GM12878 (cell line): ENCODE measurements around the gene CD63. TPM values are rescaled to one million over a fixed set of nuclear protein-coding genes. Genes with fewer than 3 reads are reported as not detected.

Source experiments
- ATAC-seq: fragments of 200-7000 bp; cut with Tn5 transposase; 3 replicates; pipeline ENCODE4 v1.9.1; 2020; ENCODE audit warnings: mild to moderate bottlenecking, moderate library complexity
- BruUV-seq: library from RNA; stranded (reverse); fragments of 400-500 nt; replicated peaks from 2 replicates; lab custom pipeline; 2021; lab: Mats Ljungman, UMichigan
- CTCF ChIA-PET: fragments of 300-600 bp; sonication (Branson Sonifier 250); formaldehyde crosslinking; extraction: SDS; loops from one replicate; lab custom pipeline; 2021; ENCODE audit warnings: inconsistent platforms; lab: Yijun Ruan, JAX
- POLR2A ChIA-PET: fragments of 350-600 bp; formaldehyde crosslinking; extraction: SDS; loops from one replicate; lab custom pipeline; 2021; ENCODE audit warnings: inconsistent platforms; lab: Charles Lee
- RAD21 ChIA-PET: fragments of 300-600 bp; sonication (Branson Sonifier 250); formaldehyde crosslinking; loops from one replicate; lab custom pipeline; 2023; ENCODE audit warnings: antibody characterized with exemption; ENCODE audit not compliant: unreplicated experiment; lab: Charles Lee
- SMC1A ChIA-PET: fragments of 300-600 bp; sonication (Branson Sonifier 250); formaldehyde crosslinking; loops from one replicate; lab custom pipeline; 2023; ENCODE audit not compliant: unreplicated experiment, uncharacterized antibody; lab: Charles Lee
- DNase-seq: peaks from one replicate; pipeline ENCODE4 v3.0.0-alpha.2; 2011; ENCODE audit warnings: low read depth, low spot score
- FAIRE-seq: peaks from 3 replicates; lab custom pipeline; 2011; peaks lifted over from hg19 to GRCh38; lab: Jason Lieb, UNC
- H2AFZ ChIP-seq: 2 replicates; pipeline ENCODE4 v1.6.0; 2011; ENCODE audit warnings: low read depth, low read length, control low read depth; ENCODE audit not compliant: control insufficient read depth
- H3K27ac ChIP-seq: 2 replicates; pipeline ENCODE4 v1.5.1; 2011; ENCODE audit warnings: control low read depth; ENCODE audit not compliant: control insufficient read depth, insufficient read depth
- H3K27me3 ChIP-seq, 2 experiments: replicated peaks in 1 of 2; 2 replicates each; pipeline versions ENCODE4 v1.6.0 to v1.6.1; 2011; ENCODE audit warnings: low read length in 1 of 2; ENCODE audit not compliant: control insufficient read depth in 2 of 2, insufficient read depth in 2 of 2
- H3K36me3 ChIP-seq, 2 experiments: 2 replicates each; pipeline ENCODE4 v1.5.1; 2011; ENCODE audit warnings: low read length in 1 of 2; ENCODE audit not compliant: control insufficient read depth in 2 of 2, insufficient read depth in 2 of 2
- H3K4me1 ChIP-seq: 2 replicates; pipeline ENCODE4 v1.6.1; 2011; ENCODE audit warnings: mild to moderate bottlenecking, low read length, moderate library complexity, mixed read lengths; ENCODE audit not compliant: control insufficient read depth, insufficient read depth
- H3K4me2 ChIP-seq: 2 replicates; pipeline ENCODE4 v1.6.0; 2011; ENCODE audit warnings: control low read depth; ENCODE audit not compliant: control insufficient read depth, insufficient read depth
- H3K4me3 ChIP-seq: fragments of 200-600 bp; sonication (generic); 2 replicates; pipeline ENCODE4 v1.5.1; 2016
- H3K79me2 ChIP-seq: 2 replicates; pipeline ENCODE4 v1.6.0; 2011; ENCODE audit warnings: low read length; ENCODE audit not compliant: control insufficient read depth, insufficient read depth
- H3K9ac ChIP-seq: 2 replicates; pipeline ENCODE4 v1.8.0; 2011; ENCODE audit warnings: low read length, control low read depth, mixed read lengths; ENCODE audit not compliant: control insufficient read depth, insufficient read depth
- H3K9me3 ChIP-seq: replicated peaks from 3 replicates; pipeline ENCODE4 v1.5.1; 2011; ENCODE audit warnings: mild to moderate bottlenecking, low read length; ENCODE audit not compliant: control insufficient read depth, insufficient read depth
- H4K20me1 ChIP-seq: 2 replicates; pipeline ENCODE4 v1.6.0; 2011; ENCODE audit not compliant: control insufficient read depth, insufficient read depth
- ASH2L ChIP-seq: fragments of 300-600, 200-600 bp; sonication (generic); IDR thresholded peaks from 2 replicates; pipeline ENCODE4 v1.6.1; 2017; ENCODE audit warnings: low read depth, mild to moderate bottlenecking, borderline replicate concordance
- CBFB ChIP-seq: IDR thresholded peaks from 2 replicates; pipeline ENCODE4 v1.6.1; 2016; ENCODE audit warnings: antibody characterized with exemption, low read depth
- HDAC2 ChIP-seq: fragments of 200-600 bp; sonication (generic); IDR thresholded peaks from 2 replicates; pipeline ENCODE4 v1.6.1; 2017
- KAT2A ChIP-seq: conservative IDR thresholded peaks from 2 replicates; pipeline ENCODE4 v1.6.1; 2011; ENCODE audit warnings: low read depth, low read length; ENCODE audit not compliant: control insufficient read depth
- NR2F1 ChIP-seq: fragments of 450-650 bp; conservative IDR thresholded peaks from 2 replicates; pipeline ENCODE4 v1.6.1; 2017; ENCODE audit warnings: mild to moderate bottlenecking
- PBX3 ChIP-seq: IDR thresholded peaks from 2 replicates; pipeline ENCODE4 v1.6.1; 2011; ENCODE audit warnings: mild to moderate bottlenecking, low read depth, low read length, moderate library complexity; ENCODE audit not compliant: insufficient replicate concordance
- RB1 ChIP-seq: fragments of 450-650 bp; formaldehyde crosslinking; IDR thresholded peaks from 2 replicates; pipeline ENCODE4 v1.6.1; 2017; ENCODE audit warnings: mild to moderate bottlenecking, borderline replicate concordance
- RBBP5 ChIP-seq: fragments of 200-600 bp; sonication (generic); conservative IDR thresholded peaks from 2 replicates; pipeline ENCODE4 v1.6.1; 2016
- RELA ChIP-seq: fragments of 450-650 bp; IDR thresholded peaks from 2 replicates; pipeline ENCODE4 v1.8.0; 2014; ENCODE audit warnings: borderline replicate concordance; ENCODE audit not compliant: partially characterized antibody
- RFX5 ChIP-seq: IDR thresholded peaks from 2 replicates; pipeline ENCODE4 v1.6.1; 2011; ENCODE audit warnings: low read depth, low read length, improper control_type of control experiment
- SMC3 ChIP-seq: IDR thresholded peaks from 2 replicates; pipeline ENCODE4 v1.6.1; 2011; ENCODE audit warnings: low read length, improper control_type of control experiment, borderline replicate concordance
- SP1 ChIP-seq: IDR thresholded peaks from one replicate; pipeline ENCODE4 v1.6.1; 2011; ENCODE audit warnings: low read depth, low read length
- SPI1 ChIP-seq: IDR thresholded peaks from 2 replicates; pipeline ENCODE4 v1.6.1; 2011; ENCODE audit warnings: low read depth, mild to moderate bottlenecking, low read length, moderate library complexity, borderline replicate concordance; ENCODE audit not compliant: insufficient read depth
- ZNF217 ChIP-seq: fragments of 450-650 bp; IDR thresholded peaks from 2 replicates; pipeline ENCODE4 v1.6.1; 2017; ENCODE audit warnings: antibody characterized with exemption, mild to moderate bottlenecking
- ZNF384 ChIP-seq: IDR thresholded peaks from 2 replicates; pipeline ENCODE4 v1.6.1; 2012; ENCODE audit warnings: low read depth, mild to moderate bottlenecking, low read length, improper control_type of control experiment, borderline replicate concordance
- WGBS: methylation state at CpG from one replicate; pipeline ENCODE4 v1.1.6; 2016; ENCODE audit warnings: low lambda C conversion rate; ENCODE audit not compliant: insufficient replicate concordance, insufficient coverage; ENCODE audit errors: missing lambda C conversion rate; 5-methylcytosine and 5-hydroxymethylcytosine counted together
- in situ Hi-C: fragments of 300-500 bp; cut with MboI; formaldehyde crosslinking; loops from 9 replicates; pipeline ENCODE4 v1.14.3; 2018; ENCODE audit warnings: mixed read lengths
- intact Hi-C: fragments of 100-400 bp; cut with micrococcal nuclease; formaldehyde crosslinking; loops from one replicate; pipeline ENCODE4 v1.14.2; 2022; ENCODE audit not compliant: unreplicated experiment
- polyA plus RNA-seq, 11 experiments: library from polyadenylated mRNA; depleted of rRNA in 4 of 11; unstranded in 6 of 11; stranded (reverse) in 5 of 11; fragments of >200 nt; fragmentation: Nextera tagmentation in 4 of 11; fragmentation: Illumina TruSeq in 1 of 11; extraction: Ambion mirVana in 4 of 11; extraction: Trizol in 1 of 11; gene quantifications; 1 replicate in 1 of 11; 2 replicates in 10 of 11; pipeline versions ENCODE4 v1.2.1 to v1.2.3, GENCODE V29; 2011 to 2016; ENCODE audit warnings: inconsistent platforms in 2 of 11, missing spikeins in 2 of 11, low read depth in 1 of 11
- total RNA-seq, 4 experiments: library from RNA; depleted of rRNA in 3 of 4; stranded (reverse); fragments of >200 nt in 3 of 4; fragmentation: Illumina TruSeq in 1 of 4; extraction: Trizol in 1 of 4; gene quantifications; 2 replicates each; pipeline versions ENCODE4 v1.2.1 to v1.2.3, GENCODE V29; 2013 to 2021
- TF ChIP-seq, protein P1 (sequence below): fragments of 450-650 bp; IDR thresholded peaks from 2 replicates; pipeline ENCODE4 v1.6.1; 2018; ENCODE audit warnings: mild to moderate bottlenecking, low read depth, moderate library complexity; ENCODE audit not compliant: partially characterized antibody
- TF ChIP-seq, protein P2 (sequence below): IDR thresholded peaks from 2 replicates; pipeline ENCODE4 v1.6.1; 2011; ENCODE audit warnings: borderline replicate concordance, low read depth, mild to moderate bottlenecking, moderate library complexity, mixed read lengths, low read length; ENCODE audit not compliant: insufficient read depth; ENCODE audit errors: extremely low read length

The CD63 gene
- total and polyA plus RNA-seq, 10 of the 15 experiments (the other 5 are each of a cell fraction or from before 2014, with no cell fraction given): 147 to 220 (median 183) TPM

DNA sequence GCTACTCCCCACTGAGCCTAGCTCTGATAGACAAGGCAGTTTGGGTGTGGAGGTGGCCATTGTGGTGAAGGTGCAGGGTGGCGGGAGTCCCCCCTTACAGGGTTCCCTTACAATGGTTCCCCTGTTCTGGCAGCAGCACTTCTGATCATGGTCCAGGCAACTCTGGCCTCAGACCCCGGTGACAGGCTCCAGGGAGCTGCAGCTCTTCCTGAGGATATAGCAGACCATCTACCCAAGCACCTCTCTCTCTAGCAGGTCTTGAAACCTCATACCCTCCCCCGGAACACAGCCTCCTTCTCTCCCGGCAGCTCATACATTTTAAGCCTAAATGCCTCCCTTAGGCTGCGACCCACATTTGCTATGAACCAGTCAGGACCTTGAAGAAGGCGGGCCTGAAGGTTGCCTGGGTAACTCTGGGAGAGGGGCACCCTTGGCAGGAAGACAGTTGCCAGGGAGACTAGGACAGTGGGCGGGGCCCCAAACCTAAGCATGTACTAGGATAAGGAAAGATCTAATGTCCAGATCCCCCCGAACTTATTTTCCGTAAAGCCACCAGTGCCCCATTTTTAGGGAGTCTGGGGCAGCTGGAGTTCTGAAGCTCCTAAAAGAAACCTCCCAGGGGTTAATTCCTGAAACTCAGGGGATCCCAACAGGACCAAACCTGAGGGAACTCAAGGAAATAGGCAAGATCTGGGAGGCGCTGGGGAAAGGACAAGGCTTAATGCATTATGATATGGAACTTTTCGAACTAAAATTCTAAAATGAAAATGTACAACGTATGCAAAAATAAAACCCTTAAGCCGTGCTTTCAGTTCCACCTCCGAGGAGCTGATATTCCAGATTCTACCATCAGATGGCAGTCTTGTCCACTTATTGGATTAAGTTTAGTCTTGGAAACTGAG lies 9.6 kb upstream of the CD63 start:
- H3K79me2 ChIP-seq: no peaks in the 10 kb centered on the region
- no peaks in the 10 kb centered on the region for H3K9me3 ChIP-seq
- ChIA-PET CTCF (interaction anchor here (0.6 to 7.1 kb wide), 78 partner anchors 8 to 890 kb away, joined by 3 to 205 read pairs (median 7); partner anchors contain the start of genes BLOC1S1, CD63, DGKA and DNAJC14), SMC1A (interaction anchor here (0.6 to 5.2 kb wide), 63 partner anchors 9 to 758 kb away, joined by 3 to 51 read pairs (median 6); partner anchors contain the start of genes BLOC1S1, CD63, DGKA and ESYT1), POLR2A (interaction anchor here (0.5 to 2.9 kb wide), 25 partner anchors 9 to 450 kb away, joined by 3 to 36 read pairs (median 5); partner anchors contain the start of genes BLOC1S1, CD63, DNAJC14 and PA2G4), RAD21 (interaction anchor here (0.6 to 7.7 kb wide), 57 partner anchors 9 to 764 kb away, joined by 3 to 113 read pairs (median 7); partner anchors contain the start of genes BLOC1S1, CD63, DNAJC14 and ESYT1)
- in situ Hi-C loops: loop anchor here (5.0 kb wide), 2 partner anchors 204 to 294 kb away; no protein-coding TSS in a partner anchor
- H3K4me2 ChIP-seq: peak overlapping the region; percentile 91
- peak; percentile 86 for FAIRE-seq
- 2% methylated on average over 14 of the region's 14 CpGs for WGBS
- H3K36me3 ChIP-seq: no peaks in the 10 kb centered on the region
- H3K9ac ChIP-seq: peak overlapping the region; percentile 79
- H3K4me3 ChIP-seq: peak overlapping the region; percentile 78
- peak overlapping the region; percentile 45 for H3K27ac ChIP-seq
- DNase-seq: peak; percentile 77
- ATAC-seq: peak; percentile 93
- peak overlapping the region; percentile 91 for H2AFZ ChIP-seq
- intact Hi-C loops: loop anchor here (1.0 to 10.0 kb wide), 10 partner anchors 59 to 446 kb away; partner anchors contain the start of genes PA2G4, RPL41, RPS26 and SARNP
- H3K27me3 ChIP-seq: no peaks in the 10 kb centered on the region
- BruUV-seq: no TSS peak
- H3K4me1 ChIP-seq: peaks cover 7% of the 10 kb centered on the region
- H4K20me1 ChIP-seq: no peaks in the 10 kb centered on the region
- TF ChIP-seq RBBP5 (no peak), NR2F1 (peak; percentile 46), CBFB (0 out of 2 replicates have a peak, but pooled peaks have one; percentile 19), HDAC2 (no peak), RFX5 (peak; percentile 74; the same call in 1 of the 2 replicates), ZNF217 (no peak), SMC3 (peak; percentile 78), ZNF384 (no peak), RELA (peak; percentile 37), KAT2A (no peak), SP1 (peak; percentile 56), RB1 (0 out of 2 replicates have a peak, but pooled peaks have one; percentile 8), ASH2L (0 out of 2 replicates have a peak, but pooled peaks have one; percentile 22), PBX3 (peak; percentile 89), SPI1 (peak; percentile 54; the same call in 1 of the 2 replicates)
- TF ChIP-seq, protein P1, sequence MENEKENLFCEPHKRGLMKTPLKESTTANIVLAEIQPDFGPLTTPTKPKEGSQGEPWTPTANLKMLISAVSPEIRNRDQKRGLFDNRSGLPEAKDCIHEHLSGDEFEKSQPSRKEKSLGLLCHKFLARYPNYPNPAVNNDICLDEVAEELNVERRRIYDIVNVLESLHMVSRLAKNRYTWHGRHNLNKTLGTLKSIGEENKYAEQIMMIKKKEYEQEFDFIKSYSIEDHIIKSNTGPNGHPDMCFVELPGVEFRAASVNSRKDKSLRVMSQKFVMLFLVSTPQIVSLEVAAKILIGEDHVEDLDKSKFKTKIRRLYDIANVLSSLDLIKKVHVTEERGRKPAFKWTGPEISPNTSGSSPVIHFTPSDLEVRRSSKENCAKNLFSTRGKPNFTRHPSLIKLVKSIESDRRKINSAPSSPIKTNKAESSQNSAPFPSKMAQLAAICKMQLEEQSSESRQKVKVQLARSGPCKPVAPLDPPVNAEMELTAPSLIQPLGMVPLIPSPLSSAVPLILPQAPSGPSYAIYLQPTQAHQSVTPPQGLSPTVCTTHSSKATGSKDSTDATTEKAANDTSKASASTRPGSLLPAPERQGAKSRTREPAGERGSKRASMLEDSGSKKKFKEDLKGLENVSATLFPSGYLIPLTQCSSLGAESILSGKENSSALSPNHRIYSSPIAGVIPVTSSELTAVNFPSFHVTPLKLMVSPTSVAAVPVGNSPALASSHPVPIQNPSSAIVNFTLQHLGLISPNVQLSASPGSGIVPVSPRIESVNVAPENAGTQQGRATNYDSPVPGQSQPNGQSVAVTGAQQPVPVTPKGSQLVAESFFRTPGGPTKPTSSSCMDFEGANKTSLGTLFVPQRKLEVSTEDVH: peak; percentile 34
- TF ChIP-seq, protein P2, sequence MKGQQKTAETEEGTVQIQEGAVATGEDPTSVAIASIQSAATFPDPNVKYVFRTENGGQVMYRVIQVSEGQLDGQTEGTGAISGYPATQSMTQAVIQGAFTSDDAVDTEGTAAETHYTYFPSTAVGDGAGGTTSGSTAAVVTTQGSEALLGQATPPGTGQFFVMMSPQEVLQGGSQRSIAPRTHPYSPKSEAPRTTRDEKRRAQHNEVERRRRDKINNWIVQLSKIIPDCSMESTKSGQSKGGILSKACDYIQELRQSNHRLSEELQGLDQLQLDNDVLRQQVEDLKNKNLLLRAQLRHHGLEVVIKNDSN: no peak
